ENCODE data around the gene GRB2.

- TF ChIP-seq CTCF (IDR thresholded peaks at IDR 0.05; ENCODE audit: insufficient read depth, low read length) (no peak), POLR2AphosphoS5 (IDR thresholded peaks at IDR 0.05; ENCODE audit: low read depth) (no peak), REST (IDR thresholded peaks at IDR 0.05; ENCODE audit: insufficient replicate concordance, low read depth) (no peak), GABPA (IDR thresholded peaks at IDR 0.05; ENCODE audit: low read depth) (no peak)
Observed at GRCh38 chr17:75418531-75418930, 13.1 kb upstream of the GRB2 start.
